GM18520 (cell line): ENCODE measurements around the gene ZNF75A.
A peak's percentile ranks its signal among the peaks of the same experiment; 100 is the strongest.
"Not testable (repeated sequence)": the region's sequence is repeated elsewhere in the genome, so short reads cannot be mapped to it uniquely, and the experiment has no call there.

ENCODE experiments used
- ATAC-seq: cut with Tn5 transposase; IDR thresholded peaks from one replicate; pipeline ENCODE4 v1.9.1; 2021; ENCODE audit not compliant: unreplicated experiment

The ZNF75A gene

DNA sequence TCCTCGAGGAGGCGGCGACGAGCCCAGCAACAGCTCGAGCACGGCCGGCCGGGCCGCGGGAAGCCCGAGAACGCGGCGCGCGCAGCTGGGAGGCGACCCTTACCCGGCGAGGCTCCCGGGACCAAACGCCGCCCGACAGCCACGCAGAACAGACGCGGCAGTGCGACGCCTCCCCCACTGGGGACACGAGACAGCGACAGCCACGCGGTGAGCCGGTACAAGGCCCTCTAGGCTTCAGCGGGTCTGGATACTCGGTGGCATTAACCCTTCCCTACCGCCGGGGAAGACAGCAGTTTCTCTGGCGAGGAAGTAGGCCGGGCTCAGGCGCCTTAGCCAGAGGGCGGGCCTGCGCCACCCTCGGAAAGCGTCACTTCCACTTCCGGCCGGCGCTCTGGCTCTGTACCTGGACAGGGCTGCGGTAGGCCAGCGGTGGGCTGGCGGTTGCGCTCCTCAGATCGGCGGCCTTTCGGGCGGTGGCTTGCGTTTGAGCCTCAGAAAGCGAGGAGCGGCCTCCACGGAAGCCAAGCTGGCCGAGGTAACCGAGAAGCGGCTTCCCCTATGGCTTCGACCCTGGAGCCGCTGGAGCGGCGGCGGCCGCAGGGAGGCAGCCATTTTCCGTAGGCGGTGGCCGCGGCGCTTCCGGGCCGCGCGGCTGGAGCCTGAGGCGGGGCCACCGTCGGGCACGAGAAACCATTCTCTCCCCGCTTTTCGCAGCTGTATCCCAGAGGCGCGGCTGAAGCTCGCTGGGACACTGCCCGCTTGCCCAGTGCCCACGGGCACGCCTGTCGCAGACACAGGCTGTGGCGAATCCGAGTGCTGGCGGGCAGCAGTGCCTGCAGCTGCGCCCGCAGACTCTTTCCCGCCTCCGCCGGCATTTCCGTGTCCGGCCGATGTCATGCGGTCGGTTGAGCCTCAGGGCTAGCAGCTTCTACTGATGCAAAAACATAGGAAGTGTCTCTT is at the start of gene ZNF75A, which contains the start of gene TIGD7:
TSS of gene ZNF75A (plus strand) at position 389 of the 960 bp plus-strand sequence. CDS start 2,932 bp downstream, outside the sequence.
TSS of gene TIGD7 (minus strand) at position 322 of the 960 bp plus-strand sequence. CDS start 4,816 bp downstream, outside the sequence.
- peak; percentile 70 for ATAC-seq

DNA sequence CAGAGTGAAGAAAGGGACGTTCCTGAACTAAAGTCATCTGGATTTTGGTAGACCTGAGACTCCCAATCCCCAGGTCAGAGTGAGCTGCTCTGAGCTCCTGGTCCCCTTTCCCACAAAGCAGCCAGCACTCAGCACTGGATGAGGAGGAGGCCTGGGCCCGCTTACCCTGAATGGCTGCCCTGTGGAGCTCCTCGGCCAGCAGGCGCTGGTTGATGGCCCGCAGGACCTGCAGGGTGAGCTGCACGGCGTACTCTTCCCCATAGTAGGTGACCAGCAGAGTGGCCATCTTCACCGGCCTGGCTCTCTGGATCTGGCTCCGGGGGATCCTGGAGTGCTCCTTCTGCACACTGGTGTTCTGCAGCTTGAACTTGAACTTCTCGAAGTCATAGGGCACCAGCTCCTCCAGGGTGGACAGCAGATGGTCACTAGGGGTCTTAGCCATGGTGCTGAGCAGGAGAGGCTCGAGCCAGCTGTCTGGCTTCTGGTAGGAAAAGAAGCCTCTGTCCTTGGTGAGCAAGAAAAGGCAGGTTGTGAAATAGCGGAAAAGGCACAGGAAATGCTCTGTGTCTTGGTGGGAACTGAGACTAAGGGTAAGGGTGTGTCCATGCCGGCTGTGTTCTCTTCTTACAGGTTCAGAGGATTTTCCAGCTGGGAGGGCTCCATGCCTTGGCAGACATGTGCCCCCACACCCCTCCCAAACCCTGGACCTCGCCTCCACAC is 49.0 kb upstream of the ZNF75A start, which contains the start of gene MEFV:
TSS of gene MEFV (minus strand) at position 488 of the 720 bp plus-strand sequence. CDS start at position 442, 46 bp downstream.
- ATAC-seq: no peak

DNA sequence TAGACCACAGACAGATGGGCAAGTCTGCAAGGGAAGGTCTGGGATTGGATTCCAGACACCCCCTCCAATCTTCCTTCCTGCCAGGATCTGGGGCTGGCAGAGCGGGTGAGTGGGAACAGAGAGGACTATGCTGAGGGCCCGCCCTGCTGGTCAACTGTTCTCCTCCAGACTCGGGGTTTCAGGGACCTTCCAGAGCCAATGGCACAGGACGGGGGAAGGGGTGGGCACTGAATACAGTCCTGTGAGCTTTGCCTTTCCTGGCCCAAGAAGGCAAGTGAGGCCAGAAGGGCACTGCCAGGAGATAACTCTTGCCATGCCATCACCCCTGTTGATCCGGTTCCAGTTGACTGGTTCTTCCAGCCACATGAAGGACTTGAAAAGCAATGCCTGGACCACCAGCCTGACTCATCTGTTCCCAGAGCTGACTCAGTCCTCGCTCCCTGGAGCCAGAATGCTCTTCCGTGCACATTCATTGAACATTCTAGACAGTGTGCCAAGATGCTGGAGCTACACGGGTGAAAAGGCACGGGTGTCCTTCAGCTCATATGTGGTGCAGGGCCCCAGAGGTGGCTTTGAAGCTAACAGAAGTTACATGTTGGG is 48.3 kb upstream of the ZNF75A start:
- ATAC-seq: no peak

DNA sequence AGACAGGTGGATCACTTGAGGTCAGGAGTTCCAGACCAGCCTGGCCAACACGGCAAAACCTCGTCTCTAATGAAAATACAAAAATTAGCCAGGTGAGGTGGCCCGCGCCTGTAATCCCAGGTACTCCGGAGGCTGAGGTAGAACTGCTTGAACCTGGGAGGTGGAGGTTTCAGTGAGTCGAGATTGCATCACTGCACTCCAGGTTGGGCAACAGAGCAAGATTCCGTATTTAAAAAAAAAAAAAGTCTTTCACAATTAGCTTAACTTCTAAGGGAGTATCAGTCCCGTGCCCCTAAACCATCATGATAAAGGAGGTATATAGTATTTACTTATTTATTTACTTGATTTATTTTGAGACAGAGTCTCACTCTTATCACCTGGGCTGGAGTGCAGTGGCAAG is 45.5 kb upstream of the ZNF75A start:
- ATAC-seq: no peak

DNA sequence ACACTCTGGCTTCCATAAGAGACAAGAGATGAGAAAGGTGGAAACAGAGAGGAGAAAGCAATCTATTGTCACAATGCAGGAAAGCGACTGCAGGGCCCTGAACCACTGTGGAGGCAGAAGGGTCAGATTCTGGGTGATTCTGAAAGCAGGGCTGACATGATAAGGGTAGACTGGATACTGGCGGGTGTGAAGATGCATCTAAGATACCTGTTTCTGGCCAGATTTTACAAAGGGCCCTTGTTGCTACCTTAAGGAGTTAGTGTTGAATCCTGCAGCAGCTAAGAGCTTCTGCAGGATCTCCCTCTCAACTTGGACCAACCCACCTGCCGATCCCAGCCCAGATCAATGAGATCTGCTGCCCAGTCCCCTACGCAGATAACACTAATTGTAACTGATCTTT is 42.8 kb upstream of the ZNF75A start:
- no peak for ATAC-seq

DNA sequence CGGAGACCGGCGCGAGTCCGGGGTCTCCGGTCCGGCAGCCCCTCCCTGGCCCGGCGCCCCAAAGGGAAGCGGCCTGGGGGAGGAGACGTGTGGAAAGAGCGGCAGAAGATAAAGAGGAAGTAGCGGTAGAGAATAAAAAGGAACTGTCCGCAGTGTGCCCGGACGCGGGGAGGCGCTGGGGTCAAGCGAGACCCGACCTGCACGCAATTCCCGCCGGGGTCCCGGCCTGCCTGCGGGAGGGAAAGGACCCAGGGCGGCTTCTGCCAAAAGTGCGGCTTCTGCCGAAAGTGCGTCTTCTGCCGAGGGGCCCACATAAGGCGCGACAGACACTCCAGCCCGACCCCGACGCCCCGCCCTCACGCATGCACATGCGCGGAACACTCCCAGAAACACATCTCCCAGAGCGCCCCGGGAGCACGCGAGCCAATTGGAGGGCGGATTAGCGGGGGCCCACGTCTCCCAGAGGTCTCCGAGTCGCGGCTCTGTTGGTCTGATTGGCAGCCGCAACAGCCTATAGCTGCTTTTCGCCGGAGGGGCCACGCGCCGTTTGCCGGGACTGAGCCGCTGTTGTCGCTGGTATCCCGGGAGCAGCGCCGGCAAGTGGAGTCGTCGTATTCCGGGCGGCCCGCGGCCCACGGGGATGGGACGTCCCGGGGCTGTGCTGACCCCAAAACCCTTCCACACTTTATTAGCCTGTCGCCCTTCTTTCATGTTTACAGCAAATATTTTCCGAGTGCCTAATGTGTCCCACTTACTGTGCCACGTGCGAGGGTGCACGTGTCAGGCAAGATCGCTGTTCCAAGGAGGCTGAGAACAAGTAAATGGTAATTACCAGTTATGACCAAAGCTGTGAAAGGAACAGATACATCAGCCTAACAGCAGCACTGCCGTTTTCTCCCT is 40.9 kb upstream of the ZNF75A start:
- ATAC-seq: peak; percentile 69

DNA sequence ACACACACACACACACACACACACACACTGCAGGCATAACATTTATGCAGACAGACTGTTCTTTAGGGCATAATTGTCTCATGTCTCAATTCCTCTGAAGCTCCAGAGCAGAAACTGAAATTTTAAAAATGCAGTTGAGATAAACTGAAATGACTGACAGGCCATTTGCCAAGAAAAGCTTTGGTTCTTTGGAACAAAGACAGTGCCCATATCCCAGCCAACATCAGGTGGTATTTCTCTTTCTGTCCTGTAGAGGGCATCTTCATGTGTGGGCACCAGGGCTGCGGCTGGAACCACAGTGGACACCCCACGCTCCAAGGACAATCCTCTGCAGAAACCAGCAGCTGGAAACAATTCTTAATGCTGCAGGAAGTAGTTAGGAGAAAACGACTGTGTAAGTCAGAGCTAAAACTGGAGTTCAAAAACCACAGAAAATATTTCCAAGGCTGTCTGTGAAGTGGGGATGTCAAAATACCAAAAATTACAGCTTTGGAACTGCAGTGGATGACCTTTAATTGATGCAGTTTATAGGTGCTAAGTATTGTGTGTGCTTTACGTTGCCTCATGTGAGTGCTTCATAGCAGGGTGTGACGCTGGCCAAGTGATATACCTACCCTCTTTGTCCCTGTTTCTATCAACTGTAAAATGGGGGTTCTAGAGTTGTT is 38.3 kb upstream of the ZNF75A start:
- ATAC-seq: no peak

DNA sequence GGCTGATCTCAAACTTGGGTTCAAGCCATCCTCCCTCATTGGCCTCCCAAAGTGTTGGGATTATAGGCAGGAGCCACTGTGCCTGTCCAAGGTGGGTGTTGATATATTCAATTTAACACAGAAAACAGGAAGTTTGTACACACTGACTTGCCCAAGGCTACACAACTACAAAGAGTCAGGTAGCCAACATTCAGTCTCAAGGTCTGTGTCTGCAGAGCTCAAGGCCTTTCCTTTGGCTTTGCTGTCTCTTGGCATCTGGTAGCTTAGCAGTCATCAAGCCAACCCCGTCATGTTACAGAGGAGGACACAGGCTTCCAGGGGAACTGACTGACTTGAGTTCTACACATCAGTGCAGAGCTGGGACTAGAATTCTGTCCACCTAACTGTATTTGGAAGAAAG is 37.0 kb upstream of the ZNF75A start:
- no peak for ATAC-seq

DNA sequence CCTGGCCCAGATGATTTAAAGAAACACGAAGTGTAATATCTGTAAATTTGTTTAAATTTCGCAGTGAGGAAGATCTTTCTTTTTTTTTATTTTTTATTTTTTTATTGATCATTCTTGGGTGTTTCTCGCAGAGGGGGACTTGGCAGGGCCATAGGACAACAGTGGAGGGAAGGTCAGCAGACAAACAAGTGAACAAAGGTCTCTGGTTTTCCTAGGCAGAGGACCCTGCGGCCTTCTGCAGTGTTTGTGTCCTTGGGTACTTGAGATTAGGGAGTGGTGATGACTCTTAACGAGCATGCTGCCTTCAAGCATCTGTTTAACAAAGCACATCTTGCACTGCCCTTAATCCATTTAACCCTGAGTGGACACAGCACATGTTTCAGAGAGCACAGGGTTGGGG is 34.6 kb upstream of the ZNF75A start:
- ATAC-seq: not testable (repeated sequence)

DNA sequence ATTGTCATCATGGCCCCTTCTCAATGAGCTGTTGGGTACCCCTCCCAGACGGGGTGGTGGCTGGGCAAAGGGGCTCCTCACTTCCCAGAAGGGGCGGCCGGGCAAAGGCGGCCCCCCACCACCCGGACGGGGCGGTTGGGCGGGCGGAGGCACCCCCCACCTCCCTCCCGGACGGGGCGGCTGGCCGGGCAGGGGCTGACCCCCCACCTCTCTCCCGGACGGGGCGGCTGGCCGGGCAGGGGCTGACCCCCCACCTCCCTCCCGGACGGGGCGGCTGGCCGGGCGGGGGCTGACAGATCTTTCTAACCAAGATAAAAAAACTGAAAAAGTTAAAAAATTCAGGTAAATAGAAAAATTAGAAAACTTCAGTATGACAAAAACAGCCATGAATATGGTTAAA is 34.0 kb upstream of the ZNF75A start:
- not testable (repeated sequence) for ATAC-seq

DNA sequence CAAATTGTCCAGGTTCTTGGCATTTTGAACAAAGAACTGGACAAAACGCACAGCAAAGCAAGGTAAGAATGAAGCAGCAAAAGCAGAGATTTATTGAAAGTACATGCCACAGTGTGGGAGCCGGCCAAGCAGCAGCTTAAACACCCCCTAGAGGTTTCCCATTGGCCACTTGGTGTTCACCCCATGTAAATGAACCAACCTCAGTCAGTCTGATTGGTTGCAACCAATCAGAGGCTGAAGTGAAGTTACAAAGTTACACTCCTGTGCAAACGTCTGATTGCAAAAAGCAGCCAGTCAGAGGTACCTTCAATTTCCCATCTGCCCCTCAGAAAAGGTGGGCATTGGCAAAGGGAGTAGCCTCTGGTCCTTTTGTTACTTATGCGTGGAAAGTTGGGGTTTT is 30.8 kb upstream of the ZNF75A start:
- ATAC-seq: no peak

DNA sequence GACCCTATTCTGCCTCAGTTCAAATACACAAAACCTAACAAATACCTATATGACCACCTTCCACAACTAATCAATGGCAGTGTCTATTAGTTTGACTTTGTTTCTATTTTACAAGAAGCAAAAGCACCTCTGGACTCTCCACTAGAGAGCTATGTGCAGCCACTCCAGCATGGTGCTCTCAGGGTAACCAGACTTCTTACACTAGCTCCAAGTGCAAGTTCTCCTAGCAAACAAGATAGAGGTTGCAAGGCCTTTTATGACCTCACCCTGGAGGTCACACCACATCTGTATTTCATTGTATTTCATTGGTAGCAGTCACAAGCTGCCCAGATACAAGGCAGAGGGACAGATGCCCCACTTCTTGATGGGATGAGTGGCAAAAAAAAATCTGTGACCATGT is 30.4 kb upstream of the ZNF75A start:
- ATAC-seq: no peak

DNA sequence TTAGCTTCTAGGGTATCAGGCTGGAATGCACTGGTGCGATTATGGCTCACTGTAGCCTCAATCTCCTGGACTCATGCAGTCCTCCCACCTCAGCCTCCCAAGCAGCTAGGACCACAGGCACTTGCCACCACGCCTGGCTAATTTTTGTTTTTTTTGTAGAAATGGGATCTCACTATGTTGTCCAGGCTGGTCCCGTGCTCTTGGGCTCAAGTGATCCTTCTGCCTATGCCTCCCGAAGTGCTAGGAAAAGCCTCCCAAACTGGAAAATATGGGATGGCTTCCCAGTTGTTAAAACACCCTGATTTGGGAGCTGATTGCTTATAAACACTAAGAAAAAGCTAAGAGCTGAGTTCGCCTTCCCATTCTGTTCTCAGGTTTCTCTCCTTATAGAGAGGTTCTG is 28.6 kb upstream of the ZNF75A start:
- ATAC-seq: no peak

DNA sequence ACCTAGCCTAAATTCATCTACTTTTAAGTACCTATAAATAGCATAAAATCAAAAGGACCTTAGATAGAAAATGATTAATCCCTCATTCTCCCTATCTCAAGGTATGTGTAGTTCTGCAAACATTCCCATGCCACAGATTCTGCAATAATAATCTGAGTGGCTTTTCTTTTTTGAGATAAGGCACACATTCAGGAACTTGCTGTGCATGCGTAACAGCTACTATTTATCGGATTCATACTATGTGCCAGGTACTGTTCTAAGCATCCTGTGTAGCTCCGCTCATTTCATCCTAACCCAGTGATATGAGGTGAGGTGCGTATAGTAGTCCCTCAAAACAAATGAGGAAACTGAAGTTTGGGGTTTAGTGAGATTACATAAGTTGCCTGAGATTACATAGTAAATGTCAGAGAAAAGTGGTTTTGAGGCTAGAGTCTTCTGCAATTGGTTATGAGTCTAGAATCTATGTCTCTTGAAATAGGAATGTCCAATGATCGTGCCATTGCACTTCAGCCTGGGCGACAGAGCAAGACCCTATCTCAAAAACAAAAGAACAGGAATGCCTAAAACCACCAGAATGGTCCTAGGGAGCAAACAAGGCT is 24.0 kb upstream of the ZNF75A start:
- ATAC-seq: no peak

DNA sequence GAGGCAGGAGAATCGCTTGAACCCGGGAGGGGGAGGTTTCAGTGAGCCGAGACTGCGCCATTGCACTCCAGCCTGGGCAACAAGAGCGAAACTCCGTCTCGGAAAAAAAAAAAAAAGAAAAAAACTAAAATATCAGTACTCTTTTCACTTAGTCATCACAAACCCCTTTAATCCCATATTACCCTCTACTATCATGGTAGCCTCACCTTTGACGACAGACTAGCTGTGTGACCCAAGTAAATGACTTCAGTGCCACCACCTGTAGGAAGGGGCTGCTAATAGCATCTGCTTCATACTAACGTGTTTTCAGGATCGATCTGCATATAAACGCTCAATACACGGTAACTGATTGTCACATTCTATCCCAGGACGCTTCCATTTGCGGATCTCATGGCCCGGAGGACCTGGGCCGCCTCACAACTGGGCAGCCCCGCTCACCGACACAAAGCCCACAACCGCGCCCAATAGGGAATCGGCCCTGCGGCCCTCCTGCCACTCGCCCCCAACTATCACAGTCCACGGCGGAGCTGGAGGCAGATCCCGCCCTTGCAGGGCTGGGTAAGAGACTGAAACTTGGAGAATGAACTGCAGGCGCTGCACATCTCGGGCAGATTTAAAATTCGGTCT is 23.1 kb upstream of the ZNF75A start:
- peak; percentile 3 for ATAC-seq

DNA sequence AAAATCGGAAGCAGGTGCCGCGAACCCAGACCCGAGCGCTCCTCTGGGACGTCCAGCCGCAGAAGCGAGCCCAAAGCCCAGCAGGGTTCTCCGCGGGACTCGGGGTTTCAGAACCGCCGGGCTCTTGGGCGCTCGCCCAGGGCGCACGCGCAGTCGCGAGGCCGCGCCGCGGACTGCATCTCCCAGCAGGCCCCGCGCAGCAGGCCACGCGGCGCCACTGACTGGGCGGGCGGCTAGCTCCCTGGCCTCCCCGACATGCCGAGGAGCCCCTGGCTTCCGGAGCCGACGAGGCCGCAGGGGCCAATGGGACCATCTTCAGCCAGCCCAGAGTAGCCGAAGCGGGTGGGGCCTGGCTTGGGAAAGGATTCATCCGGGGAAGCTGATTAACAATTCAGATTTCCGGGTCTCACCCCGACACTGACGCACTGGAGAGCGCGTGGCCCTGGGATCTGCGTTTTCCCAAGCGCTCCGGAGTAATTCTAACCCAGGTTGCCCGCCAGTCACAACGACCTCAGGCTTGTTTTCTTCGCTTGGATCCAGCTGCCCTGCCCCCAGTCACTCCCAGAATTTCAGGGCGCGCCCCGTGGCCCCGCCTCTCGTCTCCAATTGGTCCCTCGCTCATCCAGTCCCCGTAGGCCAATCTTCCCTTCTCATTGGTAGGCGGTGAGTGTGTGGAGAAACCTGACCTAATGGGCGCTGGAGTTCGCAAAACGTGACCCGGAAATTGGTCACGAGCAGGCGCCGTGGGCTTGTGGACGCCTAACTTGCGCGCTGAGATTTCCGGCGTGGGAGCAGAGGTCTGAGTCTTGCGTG is 22.4 kb upstream of the ZNF75A start, which contains the start of gene ZNF263:
TSS of gene ZNF263 (plus strand) at position 762 of the 813 bp plus-strand sequence. CDS start 328 bp downstream, outside the sequence.
- peak; percentile 74 for ATAC-seq

DNA sequence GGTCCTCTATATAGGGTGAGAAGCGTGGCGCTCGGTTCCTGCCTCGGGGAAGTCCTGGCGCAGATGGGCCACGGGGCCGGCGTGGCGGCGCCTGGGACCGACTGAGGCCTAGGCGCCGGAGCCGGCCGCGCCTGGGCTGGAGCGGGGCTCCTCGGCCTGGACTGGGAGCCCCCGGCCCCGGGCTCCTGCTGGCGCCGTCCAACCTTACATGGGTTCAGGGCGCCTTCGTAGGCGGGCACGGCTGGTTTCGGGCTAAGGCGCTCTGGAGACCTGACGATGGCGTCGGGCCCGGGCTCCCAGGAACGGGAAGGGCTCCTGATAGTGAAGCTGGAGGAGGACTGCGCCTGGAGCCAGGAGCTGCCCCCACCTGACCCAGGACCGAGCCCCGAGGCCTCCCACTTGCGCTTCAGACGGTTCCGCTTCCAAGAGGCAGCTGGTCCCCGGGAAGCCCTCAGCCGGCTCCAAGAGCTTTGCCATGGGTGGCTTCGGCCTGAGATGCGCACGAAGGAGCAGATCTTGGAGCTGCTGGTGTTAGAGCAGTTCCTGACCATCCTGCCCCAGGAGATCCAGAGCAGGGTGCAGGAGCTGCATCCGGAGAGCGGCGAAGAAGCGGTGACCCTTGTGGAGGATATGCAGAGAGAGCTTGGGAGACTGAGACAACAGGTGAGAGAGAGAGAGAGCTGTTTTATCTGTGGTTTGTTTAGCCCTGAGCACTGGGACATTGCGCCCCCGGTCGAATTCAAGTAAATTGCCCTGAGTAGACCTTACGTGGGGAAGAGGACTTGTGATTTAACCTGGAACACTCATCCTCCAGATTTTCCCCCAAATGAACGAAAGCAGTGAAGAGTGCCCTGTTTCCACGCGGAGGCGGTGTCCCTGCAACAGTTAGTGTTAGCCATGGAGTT is 21.5 kb upstream of the ZNF75A start:
- ATAC-seq: no peak
